ENCODE measurements around the gene SI. TPM values are rescaled to one million over a fixed set of nuclear protein-coding genes. Genes with fewer than 3 reads are reported as not detected.

Gene SI
- not detected in 2 replicates for total RNA-seq

DNA sequence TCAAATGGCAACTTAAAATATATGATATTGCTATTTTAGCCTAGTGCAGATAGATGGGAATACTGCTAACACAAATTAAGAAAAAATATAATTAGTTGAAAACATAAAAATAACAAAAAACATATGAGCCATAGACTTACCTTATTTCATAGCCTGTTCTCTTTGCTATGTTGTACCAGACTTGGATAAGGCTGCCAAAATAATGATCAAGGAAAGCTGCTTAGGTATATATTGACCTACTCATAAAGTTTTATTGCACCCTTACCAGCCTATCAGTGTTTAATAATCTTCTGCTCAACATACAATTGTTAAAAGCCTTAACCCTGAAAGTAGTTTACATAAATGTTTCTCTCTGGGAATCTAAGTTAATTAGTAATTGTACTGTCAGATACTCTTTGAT lies at the start of gene SI:
TSS of gene SI (minus strand) at position 204 of the 400 bp plus-strand sequence. CDS start 2,484 bp downstream, outside the sequence.

Other genes starting within 250 kb of the SI start
- gene SLITRK3, start 117.9 kb upstream of the SI start, total RNA-seq = not detected in 2 replicates